GM12801 (cell line): ENCODE results near the gene FAM168A.

ENCODE experiments used
- TF ChIP-seq, protein P1 (sequence below): IDR thresholded peaks from one replicate; pipeline ENCODE4 v1.5.1; 2011; ENCODE audit warnings: control low read depth; ENCODE audit not compliant: insufficient read length; ENCODE audit errors: extremely low read depth

Gene FAM168A

GRCh38 chr11:73498343-73498742, 99.6 kb downstream of the FAM168A start:
- TF ChIP-seq, protein P1, sequence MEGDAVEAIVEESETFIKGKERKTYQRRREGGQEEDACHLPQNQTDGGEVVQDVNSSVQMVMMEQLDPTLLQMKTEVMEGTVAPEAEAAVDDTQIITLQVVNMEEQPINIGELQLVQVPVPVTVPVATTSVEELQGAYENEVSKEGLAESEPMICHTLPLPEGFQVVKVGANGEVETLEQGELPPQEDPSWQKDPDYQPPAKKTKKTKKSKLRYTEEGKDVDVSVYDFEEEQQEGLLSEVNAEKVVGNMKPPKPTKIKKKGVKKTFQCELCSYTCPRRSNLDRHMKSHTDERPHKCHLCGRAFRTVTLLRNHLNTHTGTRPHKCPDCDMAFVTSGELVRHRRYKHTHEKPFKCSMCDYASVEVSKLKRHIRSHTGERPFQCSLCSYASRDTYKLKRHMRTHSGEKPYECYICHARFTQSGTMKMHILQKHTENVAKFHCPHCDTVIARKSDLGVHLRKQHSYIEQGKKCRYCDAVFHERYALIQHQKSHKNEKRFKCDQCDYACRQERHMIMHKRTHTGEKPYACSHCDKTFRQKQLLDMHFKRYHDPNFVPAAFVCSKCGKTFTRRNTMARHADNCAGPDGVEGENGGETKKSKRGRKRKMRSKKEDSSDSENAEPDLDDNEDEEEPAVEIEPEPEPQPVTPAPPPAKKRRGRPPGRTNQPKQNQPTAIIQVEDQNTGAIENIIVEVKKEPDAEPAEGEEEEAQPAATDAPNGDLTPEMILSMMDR, result no peak

GRCh38 chr11:73496134-73496533, 101.8 kb downstream of the FAM168A start:
- TF ChIP-seq, protein P1, result no peak

DNA sequence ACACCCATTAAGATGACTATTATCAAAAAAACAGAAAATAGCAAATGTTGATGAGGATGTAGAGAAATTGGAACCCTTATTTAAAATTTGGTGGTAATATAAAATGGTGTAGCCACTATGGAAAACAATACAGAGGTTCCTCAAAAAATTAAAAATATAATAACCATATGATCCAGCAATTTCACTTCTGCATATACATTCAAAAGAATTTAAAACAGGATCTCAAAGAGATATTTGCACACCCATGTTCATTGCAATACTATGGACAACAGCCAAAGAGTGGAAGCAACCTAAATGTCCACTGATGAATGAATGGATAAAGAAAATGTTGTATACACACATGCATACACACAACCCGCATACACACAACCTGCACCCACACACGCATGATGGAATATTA, 102.2 kb downstream of the FAM168A start:
- TF ChIP-seq, protein P1, result no peak

DNA sequence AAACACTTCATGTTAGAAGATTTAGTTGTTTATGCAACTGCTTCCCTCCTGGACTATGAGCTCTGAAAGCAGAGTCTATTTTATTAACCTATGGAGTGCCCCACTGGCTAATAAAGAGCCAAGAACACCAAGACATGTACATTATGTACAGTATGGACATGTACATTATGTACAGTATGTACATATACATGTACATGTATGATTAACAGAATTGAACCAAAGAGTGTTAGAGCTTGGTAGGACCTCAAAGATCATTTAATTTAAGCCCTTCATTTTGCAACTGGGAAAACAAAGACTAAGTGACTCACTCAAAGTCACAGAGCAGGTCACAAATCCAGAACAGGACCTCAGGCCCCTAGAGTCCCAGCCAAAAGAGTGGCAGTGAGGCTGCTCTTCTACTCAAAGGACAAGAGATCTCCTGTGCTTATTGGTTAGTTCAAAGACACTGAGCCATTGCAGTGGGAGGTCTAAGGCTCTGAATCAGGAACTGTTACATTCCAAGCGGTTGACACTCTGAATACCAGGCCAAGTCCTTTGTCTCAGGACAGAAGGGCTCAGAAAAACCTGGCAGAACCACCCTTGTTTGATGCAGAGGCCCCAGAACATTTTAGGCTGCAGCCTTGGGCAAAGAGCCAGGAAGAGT, 103.8 kb downstream of the FAM168A start:
- TF ChIP-seq, protein P1, result no peak

DNA sequence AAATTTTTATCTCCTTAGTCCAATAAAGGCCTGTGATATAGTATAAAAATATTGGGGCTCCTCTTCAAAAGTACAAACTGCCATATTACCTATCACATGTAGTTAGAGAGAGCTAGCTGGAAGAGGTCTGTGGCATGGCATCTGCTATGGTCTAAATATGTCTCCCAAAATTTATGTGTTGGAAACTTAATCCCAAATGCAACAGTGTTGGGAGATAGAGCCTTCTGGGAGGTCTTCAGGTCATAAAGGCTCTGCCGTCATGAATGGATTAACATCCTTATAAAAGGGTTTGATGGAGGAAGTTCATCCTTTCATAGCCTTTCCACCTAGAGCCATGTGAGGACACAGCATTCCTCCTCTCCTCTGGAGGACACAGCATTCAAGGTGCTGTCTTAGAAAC, 116.3 kb downstream of the FAM168A start:
- TF ChIP-seq, protein P1, result no peak

DNA sequence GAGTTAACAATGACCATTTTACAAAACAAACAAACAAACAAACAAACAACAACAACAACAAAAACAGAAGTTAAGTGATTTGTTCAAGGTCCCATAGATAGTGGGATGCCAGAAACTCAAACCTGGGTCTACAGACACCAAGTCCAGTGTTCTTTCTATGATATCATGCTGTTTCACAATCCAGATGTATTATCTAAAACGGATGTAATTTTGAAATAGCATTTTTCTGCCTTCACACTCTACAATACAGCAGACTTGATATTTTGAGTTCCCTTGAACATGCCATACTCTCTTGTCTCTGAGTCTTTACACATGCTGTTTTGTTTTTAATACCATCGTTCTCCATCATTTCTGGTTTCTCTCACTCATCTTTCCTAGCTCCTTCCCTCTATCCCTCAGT, 117.2 kb downstream of the FAM168A start:
- TF ChIP-seq, protein P1, result no peak

DNA sequence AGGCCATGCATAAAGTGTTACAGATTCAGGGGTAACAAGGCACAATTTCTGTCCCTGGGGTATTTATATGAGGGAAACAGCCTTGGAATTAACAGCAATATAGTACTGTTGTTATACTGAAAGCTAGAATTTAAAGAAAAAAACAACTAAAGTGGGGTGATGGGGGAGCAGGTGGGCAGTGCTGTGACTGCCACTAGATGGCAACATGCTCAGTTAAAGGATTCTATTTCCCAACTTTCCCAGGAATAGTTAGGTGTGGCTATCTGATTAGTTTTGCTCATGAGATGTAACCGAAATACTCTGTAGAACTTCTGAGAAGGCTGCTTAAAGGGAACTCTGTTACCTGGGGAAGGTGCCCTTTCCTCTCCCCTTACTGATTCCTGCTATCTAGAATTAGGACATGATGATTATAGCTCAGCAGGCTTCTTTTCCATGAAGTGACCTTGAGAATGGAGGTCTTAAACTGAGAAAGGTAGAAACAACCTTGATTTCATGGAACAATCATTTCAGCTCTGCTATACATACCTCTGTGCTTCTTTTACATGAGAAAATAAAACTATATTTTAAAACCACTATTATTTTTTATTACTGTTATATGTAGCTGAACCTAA, 119.1 kb downstream of the FAM168A start:
- TF ChIP-seq, protein P1, result no peak

DNA sequence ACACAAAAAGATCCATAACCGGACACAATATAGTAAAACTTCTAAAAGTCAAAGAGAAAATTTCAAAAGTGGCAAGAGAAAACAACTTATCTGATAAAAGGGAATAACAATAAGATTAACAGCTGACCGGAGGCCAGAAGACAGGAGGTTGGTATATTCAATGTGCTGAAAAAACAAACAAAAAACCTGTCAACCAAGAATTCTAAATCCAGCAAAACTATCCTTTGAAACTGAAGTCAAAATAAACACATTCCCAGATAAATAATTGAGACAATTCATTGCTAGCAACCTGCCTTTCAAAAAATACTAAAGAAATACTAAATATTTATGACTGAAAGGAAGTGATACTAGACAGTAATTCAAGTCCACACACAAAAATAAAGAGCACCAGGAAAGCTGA, 120.4 kb downstream of the FAM168A start:
- TF ChIP-seq, protein P1, result no peak
